ENCODE results near the gene TMEM209.

Gene TMEM209

DNA sequence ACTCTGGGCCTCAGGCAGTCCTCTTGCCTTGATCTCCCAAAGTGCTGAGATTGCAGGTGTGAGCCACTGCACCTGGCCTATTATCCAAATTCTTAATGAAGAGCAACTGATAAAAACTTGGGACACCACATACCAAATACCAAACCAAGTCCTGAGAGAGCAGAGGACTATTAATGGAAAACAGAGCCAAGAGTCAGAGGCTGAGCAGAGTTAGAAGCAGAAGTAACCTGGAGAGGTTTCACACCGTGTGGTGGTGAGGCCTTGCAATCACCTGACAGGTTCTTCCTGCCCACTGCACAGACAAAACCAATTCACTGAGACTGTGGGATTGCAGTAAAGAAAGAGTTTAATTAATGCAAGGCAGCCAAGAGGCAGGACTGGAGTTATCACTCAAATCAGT, 18.4 kb upstream of the TMEM209 start:
- no peak for TF ChIP-seq EZH2phosphoT487 (IDR thresholded peaks at IDR 0.05; ENCODE audit: borderline replicate concordance)
- TF ChIP-seq, protein P1, sequence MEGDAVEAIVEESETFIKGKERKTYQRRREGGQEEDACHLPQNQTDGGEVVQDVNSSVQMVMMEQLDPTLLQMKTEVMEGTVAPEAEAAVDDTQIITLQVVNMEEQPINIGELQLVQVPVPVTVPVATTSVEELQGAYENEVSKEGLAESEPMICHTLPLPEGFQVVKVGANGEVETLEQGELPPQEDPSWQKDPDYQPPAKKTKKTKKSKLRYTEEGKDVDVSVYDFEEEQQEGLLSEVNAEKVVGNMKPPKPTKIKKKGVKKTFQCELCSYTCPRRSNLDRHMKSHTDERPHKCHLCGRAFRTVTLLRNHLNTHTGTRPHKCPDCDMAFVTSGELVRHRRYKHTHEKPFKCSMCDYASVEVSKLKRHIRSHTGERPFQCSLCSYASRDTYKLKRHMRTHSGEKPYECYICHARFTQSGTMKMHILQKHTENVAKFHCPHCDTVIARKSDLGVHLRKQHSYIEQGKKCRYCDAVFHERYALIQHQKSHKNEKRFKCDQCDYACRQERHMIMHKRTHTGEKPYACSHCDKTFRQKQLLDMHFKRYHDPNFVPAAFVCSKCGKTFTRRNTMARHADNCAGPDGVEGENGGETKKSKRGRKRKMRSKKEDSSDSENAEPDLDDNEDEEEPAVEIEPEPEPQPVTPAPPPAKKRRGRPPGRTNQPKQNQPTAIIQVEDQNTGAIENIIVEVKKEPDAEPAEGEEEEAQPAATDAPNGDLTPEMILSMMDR (conservative IDR thresholded peaks at IDR 0.05; ENCODE audit: low read length), result no peak
- H3K36me3 ChIP-seq (ENCODE audit: insufficient read depth, low read length), result no peaks in the 10 kb centered on the region
- H3K4me3 ChIP-seq (ENCODE audit: low read length, poor library complexity, severe bottlenecking), result no peak overlapping the region
- no peaks in the 10 kb centered on the region for H3K27me3 ChIP-seq (ENCODE audit: insufficient read depth, low read length, poor library complexity, severe bottlenecking)
- no peak overlapping the region for H3K9ac ChIP-seq (ENCODE audit: low read depth, low read length, poor library complexity, severe bottlenecking)
- H3K79me2 ChIP-seq (ENCODE audit: insufficient read depth, low read length), result no peaks in the 10 kb centered on the region
- H4K20me1 ChIP-seq (ENCODE audit: insufficient read depth, low read length, poor library complexity, severe bottlenecking), result no peaks in the 10 kb centered on the region
- no peak overlapping the region for H3K4me2 ChIP-seq (ENCODE audit: low read depth, low read length, poor library complexity, severe bottlenecking)
- H2AFZ ChIP-seq (ENCODE audit: low read length), result no peak overlapping the region
- no peaks in the 10 kb centered on the region for H3F3A ChIP-seq (ENCODE audit: low read depth)
- H3K9me3 ChIP-seq (ENCODE audit: insufficient read depth, low read depth, low read length), result no peaks in the 10 kb centered on the region
- H3K9me2 ChIP-seq (replicated peaks; ENCODE audit: low read depth, low read length), result no peaks in the 10 kb centered on the region
- no peaks in the 10 kb centered on the region for H3K4me1 ChIP-seq (ENCODE audit: insufficient read depth, low read length, poor library complexity, severe bottlenecking)

DNA sequence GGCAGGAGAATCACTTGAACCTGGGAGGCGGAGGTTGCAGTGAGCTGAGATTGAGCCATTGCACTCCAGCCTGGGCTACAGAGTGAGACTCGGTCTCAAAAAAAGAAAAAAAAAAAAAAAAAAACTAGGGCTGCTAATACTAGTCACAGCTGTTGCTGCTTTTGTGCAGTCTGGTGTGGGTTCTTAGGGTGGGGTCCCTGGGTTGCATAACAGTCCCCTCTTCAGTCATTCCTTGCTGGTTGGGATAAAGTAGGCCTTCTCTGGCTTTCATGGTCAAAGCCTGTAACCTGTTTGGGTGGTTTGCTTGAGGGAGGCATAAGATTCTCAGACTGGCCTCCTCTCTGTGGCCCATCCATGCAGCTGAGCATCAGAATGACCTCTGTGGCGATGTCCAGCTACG, 16.5 kb upstream of the TMEM209 start:
- Histone ChIP-seq H3K9me3 (ENCODE audit: insufficient read depth, low read depth, low read length) (no peaks in the 10 kb centered on the region), H3K27me3 (ENCODE audit: insufficient read depth, low read length, poor library complexity, severe bottlenecking) (no peaks in the 10 kb centered on the region), H2AFZ (ENCODE audit: low read length) (no peak overlapping the region), H3K9me2 (replicated peaks; ENCODE audit: low read depth, low read length) (no peaks in the 10 kb centered on the region), H3K79me2 (ENCODE audit: insufficient read depth, low read length) (no peaks in the 10 kb centered on the region), H3K36me3 (ENCODE audit: insufficient read depth, low read length) (no peaks in the 10 kb centered on the region), H3K9ac (ENCODE audit: low read depth, low read length, poor library complexity, severe bottlenecking) (no peak overlapping the region), H3K4me3 (ENCODE audit: low read length, poor library complexity, severe bottlenecking) (no peak overlapping the region), H4K20me1 (ENCODE audit: insufficient read depth, low read length, poor library complexity, severe bottlenecking) (no peaks in the 10 kb centered on the region), H3K4me2 (ENCODE audit: low read depth, low read length, poor library complexity, severe bottlenecking) (no peak overlapping the region), H3F3A (ENCODE audit: low read depth) (no peaks in the 10 kb centered on the region), H3K4me1 (ENCODE audit: insufficient read depth, low read length, poor library complexity, severe bottlenecking) (no peaks in the 10 kb centered on the region)
- TF ChIP-seq, protein P1 (conservative IDR thresholded peaks at IDR 0.05; ENCODE audit: low read length), result no peak
- no peak for TF ChIP-seq EZH2phosphoT487 (IDR thresholded peaks at IDR 0.05; ENCODE audit: borderline replicate concordance)

DNA sequence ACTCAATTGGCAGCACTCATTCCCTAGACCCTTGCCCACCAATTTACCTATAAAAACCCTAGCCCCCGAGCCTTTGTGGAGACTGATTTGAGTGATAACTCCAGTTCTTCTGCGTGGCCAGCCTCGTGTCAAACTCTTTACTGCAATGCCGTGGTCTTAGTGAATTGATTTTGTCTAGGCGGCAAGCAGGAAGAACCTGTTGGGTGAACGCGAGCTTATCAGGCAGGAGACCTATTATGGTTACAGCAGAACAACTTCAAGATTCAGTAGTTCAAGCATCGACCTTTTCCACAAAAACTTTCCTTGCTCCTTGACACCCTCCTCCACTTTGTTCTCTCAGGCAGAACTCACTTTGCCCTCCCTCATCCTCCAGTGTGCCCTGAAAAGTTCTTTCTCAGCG, 14.7 kb upstream of the TMEM209 start:
- Histone ChIP-seq H2AFZ (ENCODE audit: low read length) (no peak overlapping the region), H3K36me3 (ENCODE audit: insufficient read depth, low read length) (no peaks in the 10 kb centered on the region), H3K4me1 (ENCODE audit: insufficient read depth, low read length, poor library complexity, severe bottlenecking) (no peaks in the 10 kb centered on the region), H3K9ac (ENCODE audit: low read depth, low read length, poor library complexity, severe bottlenecking) (no peak overlapping the region), H3K9me2 (replicated peaks; ENCODE audit: low read depth, low read length) (no peaks in the 10 kb centered on the region), H3K4me2 (ENCODE audit: low read depth, low read length, poor library complexity, severe bottlenecking) (no peak overlapping the region), H3K27me3 (ENCODE audit: insufficient read depth, low read length, poor library complexity, severe bottlenecking) (no peaks in the 10 kb centered on the region), H4K20me1 (ENCODE audit: insufficient read depth, low read length, poor library complexity, severe bottlenecking) (no peaks in the 10 kb centered on the region), H3K9me3 (ENCODE audit: insufficient read depth, low read depth, low read length) (no peaks in the 10 kb centered on the region), H3F3A (ENCODE audit: low read depth) (no peaks in the 10 kb centered on the region), H3K4me3 (ENCODE audit: low read length, poor library complexity, severe bottlenecking) (no peak overlapping the region), H3K79me2 (ENCODE audit: insufficient read depth, low read length) (no peaks in the 10 kb centered on the region)
- no peak for TF ChIP-seq EZH2phosphoT487 (IDR thresholded peaks at IDR 0.05; ENCODE audit: borderline replicate concordance)
- TF ChIP-seq, protein P1 (conservative IDR thresholded peaks at IDR 0.05; ENCODE audit: low read length), result no peak
